Caco-2 (cell line): ENCODE results near the gene HKDC1. TPM values are rescaled to one million over a fixed set of nuclear protein-coding genes. Genes with fewer than 3 reads are reported as not detected.

Source experiments
- BruUV-seq: library from RNA; stranded (reverse); fragments of 400-500 nt; replicated peaks from 2 replicates; lab custom pipeline; 2021; lab: Mats Ljungman, UMichigan
- CTCF ChIA-PET: fragments of 300-600 bp; sonication (Branson Sonifier 250); formaldehyde crosslinking; loops from one replicate; lab custom pipeline; 2022; ENCODE audit warnings: antibody characterized with exemption; lab: Charles Lee
- POLR2A ChIA-PET: fragments of 300-600 bp; sonication (Branson Sonifier 250); formaldehyde crosslinking; loops from one replicate; lab custom pipeline; 2022; ENCODE audit warnings: antibody characterized with exemption; lab: Charles Lee
- DNase-seq, 2 experiments: peaks; one replicate each; pipeline versions ENCODE4 v3.0.0 to v3.0.0-alpha.2; 2020 to 2022
- H3K27me3 ChIP-seq: replicated peaks from 2 replicates; pipeline ENCODE4 v1.6.0; 2011; ENCODE audit warnings: low read length; ENCODE audit not compliant: control insufficient read depth, insufficient read depth
- H3K36me3 ChIP-seq: 2 replicates; pipeline ENCODE4 v1.5.1; 2011; ENCODE audit warnings: low read length; ENCODE audit not compliant: control insufficient read depth, insufficient read depth
- H3K4me1 ChIP-seq: fragments of 250-450 bp; sonication (Bioruptor Pico); 2 replicates; pipeline ENCODE4 v1.5.1; 2020; ENCODE audit warnings: mild to moderate bottlenecking
- H3K4me3 ChIP-seq: 2 replicates; pipeline ENCODE4 v1.5.1; 2011; ENCODE audit warnings: low read depth, mild to moderate bottlenecking, control low read depth, low read length
- H3K9me3 ChIP-seq: fragments of 250-450 bp; sonication (Bioruptor Pico); 2 replicates; pipeline ENCODE4 v1.5.1; 2020; ENCODE audit warnings: mild to moderate bottlenecking, moderate library complexity
- H3K27ac Mint-ChIP-seq: one replicate; pipeline ENCODE4 v1.8.0; 2022; ENCODE audit warnings: mixed read lengths; ENCODE audit not compliant: unreplicated experiment
- H3K27me3 Mint-ChIP-seq: one replicate; pipeline ENCODE4 v1.8.0; 2022; ENCODE audit warnings: mixed read lengths; ENCODE audit not compliant: insufficient read depth, unreplicated experiment
- H3K36me3 Mint-ChIP-seq: one replicate; pipeline ENCODE4 v1.8.0; 2022; ENCODE audit warnings: mild to moderate bottlenecking, mixed read lengths; ENCODE audit not compliant: insufficient read depth, unreplicated experiment
- H3K4me1 Mint-ChIP-seq: one replicate; pipeline ENCODE4 v1.8.0; 2022; ENCODE audit warnings: low read depth, mixed read lengths; ENCODE audit not compliant: unreplicated experiment
- H3K4me3 Mint-ChIP-seq: one replicate; pipeline ENCODE4 v1.8.0; 2022; ENCODE audit warnings: mild to moderate bottlenecking, moderate library complexity, mixed read lengths; ENCODE audit not compliant: unreplicated experiment
- H3K9me3 Mint-ChIP-seq: one replicate; pipeline ENCODE4 v1.8.0; 2022; ENCODE audit warnings: mixed read lengths; ENCODE audit not compliant: unreplicated experiment
- intact Hi-C: fragments of 100-400 bp; cut with micrococcal nuclease; formaldehyde crosslinking; loops from one replicate; pipeline ENCODE4 v1.10.0; 2022; ENCODE audit not compliant: unreplicated experiment
- total RNA-seq: library from RNA; stranded (reverse); gene quantifications from 2 replicates; pipeline ENCODE4 v1.2.3, GENCODE V29; 2022
- TF ChIP-seq, protein P1 (sequence below), 2 experiments: fragments of 200-600 bp in 1 of 2; IDR thresholded peaks; 1 replicate in 1 of 2; 2 replicates in 1 of 2; pipeline versions ENCODE4 v1.5.1 to v1.8.0; 2011 to 2022; ENCODE audit warnings: antibody characterized with exemption in 1 of 2, control low read depth in 1 of 2, inconsistent platforms in 1 of 2, low read depth in 1 of 2, low read length in 1 of 2, mild to moderate bottlenecking in 1 of 2, moderate library complexity in 1 of 2; ENCODE audit not compliant: insufficient read depth in 1 of 2, severe bottlenecking in 1 of 2, unreplicated experiment in 1 of 2

HKDC1 gene
- total RNA-seq, 1 experiment from 2014 or later = 24.5 TPM

DNA sequence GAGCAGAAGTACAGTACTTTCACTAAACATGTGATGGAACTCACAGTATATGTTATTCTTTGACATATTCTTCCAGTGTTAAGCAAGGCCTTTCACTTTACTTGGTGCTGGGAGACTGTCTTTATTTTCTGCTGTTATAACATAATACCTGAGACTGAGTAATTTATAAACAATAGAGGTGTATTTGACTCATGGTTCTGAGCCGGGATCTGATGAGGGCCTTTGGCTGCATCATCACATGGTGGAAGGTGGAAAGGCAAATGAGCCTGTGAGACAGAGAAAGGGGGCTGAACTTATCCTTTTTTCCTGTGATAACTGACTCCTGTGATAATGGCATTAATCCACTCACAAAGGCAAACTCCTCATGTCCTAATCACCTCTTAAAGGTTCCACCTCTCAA is 38.7 kb upstream of the HKDC1 start:
- peaks cover 35% of the 10 kb centered on the region for H3K36me3 Mint-ChIP-seq
- CTCF ChIA-PET = no interaction called here
- H3K9me3 Mint-ChIP-seq = no peaks in the 10 kb centered on the region
- H3K4me3 Mint-ChIP-seq = peak overlapping the region; percentile 79
- DNase-seq = no peak
- H3K4me1 Mint-ChIP-seq = peaks cover 15% of the 10 kb centered on the region
- H3K27me3 Mint-ChIP-seq = no peaks in the 10 kb centered on the region
- TF ChIP-seq, protein P1, sequence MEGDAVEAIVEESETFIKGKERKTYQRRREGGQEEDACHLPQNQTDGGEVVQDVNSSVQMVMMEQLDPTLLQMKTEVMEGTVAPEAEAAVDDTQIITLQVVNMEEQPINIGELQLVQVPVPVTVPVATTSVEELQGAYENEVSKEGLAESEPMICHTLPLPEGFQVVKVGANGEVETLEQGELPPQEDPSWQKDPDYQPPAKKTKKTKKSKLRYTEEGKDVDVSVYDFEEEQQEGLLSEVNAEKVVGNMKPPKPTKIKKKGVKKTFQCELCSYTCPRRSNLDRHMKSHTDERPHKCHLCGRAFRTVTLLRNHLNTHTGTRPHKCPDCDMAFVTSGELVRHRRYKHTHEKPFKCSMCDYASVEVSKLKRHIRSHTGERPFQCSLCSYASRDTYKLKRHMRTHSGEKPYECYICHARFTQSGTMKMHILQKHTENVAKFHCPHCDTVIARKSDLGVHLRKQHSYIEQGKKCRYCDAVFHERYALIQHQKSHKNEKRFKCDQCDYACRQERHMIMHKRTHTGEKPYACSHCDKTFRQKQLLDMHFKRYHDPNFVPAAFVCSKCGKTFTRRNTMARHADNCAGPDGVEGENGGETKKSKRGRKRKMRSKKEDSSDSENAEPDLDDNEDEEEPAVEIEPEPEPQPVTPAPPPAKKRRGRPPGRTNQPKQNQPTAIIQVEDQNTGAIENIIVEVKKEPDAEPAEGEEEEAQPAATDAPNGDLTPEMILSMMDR (IDR thresholded peaks at IDR 0.05; ENCODE audit: insufficient read depth in 1 of 2, low read depth in 1 of 2, low read length in 1 of 2, severe bottlenecking in 1 of 2, unreplicated experiment in 1 of 2) = no peak
- POLR2A ChIA-PET = no interaction called here
- no peaks in the 10 kb centered on the region for H3K27me3 ChIP-seq
- H3K4me3 ChIP-seq = peak overlapping the region; percentile 94
- no peaks in the 10 kb centered on the region for H3K9me3 ChIP-seq
- intact Hi-C loops = no loop called here
- peaks cover 3% of the 10 kb centered on the region; the same call in 1 of the 2 replicates for H3K36me3 ChIP-seq
- H3K27ac Mint-ChIP-seq = peak overlapping the region; percentile 100
- no TSS peak for BruUV-seq
- H3K4me1 ChIP-seq = no peaks in the 10 kb centered on the region

DNA sequence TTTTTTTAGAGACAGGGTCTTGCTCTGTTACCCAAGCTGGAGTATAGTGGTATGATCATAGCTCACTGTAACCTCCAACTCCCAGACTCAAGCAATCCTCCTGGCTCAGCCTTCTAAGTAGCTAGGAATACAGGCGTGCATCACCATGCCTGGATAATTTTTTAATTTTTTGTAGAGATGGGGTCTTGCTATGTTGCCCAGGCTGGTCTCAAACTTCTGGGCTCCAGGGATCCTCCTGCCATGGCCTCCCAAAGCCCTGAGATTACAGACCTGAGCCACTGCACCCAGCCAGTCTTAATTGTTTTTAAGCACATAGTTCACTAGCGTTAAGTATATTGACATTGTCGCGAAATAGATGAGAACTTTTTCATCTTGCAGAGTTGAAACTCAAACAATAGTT is 38.1 kb upstream of the HKDC1 start:
- BruUV-seq = no TSS peak
- CTCF ChIA-PET = no interaction called here
- intact Hi-C loops = no loop called here
- POLR2A ChIA-PET = no interaction called here
- TF ChIP-seq, protein P1 (IDR thresholded peaks at IDR 0.05; ENCODE audit: insufficient read depth in 1 of 2, low read depth in 1 of 2, low read length in 1 of 2, severe bottlenecking in 1 of 2, unreplicated experiment in 1 of 2) = no peak
- Histone ChIP-seq H3K9me3 (no peaks in the 10 kb centered on the region), H3K27me3 (no peaks in the 10 kb centered on the region), H3K36me3 (peaks cover 3% of the 10 kb centered on the region; the same call in 1 of the 2 replicates), H3K4me1 (no peaks in the 10 kb centered on the region), H3K4me3 (no peak overlapping the region)
- Mint-ChIP-seq H3K27me3 (no peaks in the 10 kb centered on the region), H3K4me1 (peaks cover 15% of the 10 kb centered on the region), H3K27ac (no peak overlapping the region), H3K36me3 (peaks cover 41% of the 10 kb centered on the region), H3K4me3 (no peak overlapping the region), H3K9me3 (no peaks in the 10 kb centered on the region)
- no peak for DNase-seq

DNA sequence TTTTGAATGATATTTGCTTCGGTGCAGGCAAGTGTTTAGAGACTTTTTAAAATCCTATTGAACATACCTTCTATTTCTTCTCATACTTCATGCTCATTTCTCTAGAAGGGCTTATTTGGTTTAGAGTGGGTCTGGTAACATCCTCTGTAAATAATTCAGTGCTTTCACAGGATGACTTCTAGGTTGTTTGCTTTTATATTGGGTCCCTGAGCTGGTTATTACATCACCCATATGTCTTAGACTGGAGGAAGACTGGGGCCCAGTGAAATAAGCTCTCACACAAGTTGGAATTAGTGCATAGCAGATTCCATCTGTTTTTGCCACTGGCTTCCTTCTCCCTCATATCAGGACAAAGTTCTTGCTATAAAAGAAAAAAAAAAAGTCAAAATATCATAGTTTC is 33.6 kb upstream of the HKDC1 start:
- Mint-ChIP-seq H3K4me3 (no peak overlapping the region), H3K27me3 (no peaks in the 10 kb centered on the region), H3K9me3 (no peaks in the 10 kb centered on the region), H3K36me3 (peaks cover 67% of the 10 kb centered on the region), H3K27ac (no peak overlapping the region), H3K4me1 (no peaks in the 10 kb centered on the region)
- H3K27me3 ChIP-seq = no peaks in the 10 kb centered on the region
- H3K9me3 ChIP-seq = no peaks in the 10 kb centered on the region
- POLR2A ChIA-PET = no interaction called here
- BruUV-seq = no TSS peak
- DNase-seq = no peak
- no peak overlapping the region for H3K4me3 ChIP-seq
- TF ChIP-seq, protein P1 (IDR thresholded peaks at IDR 0.05; ENCODE audit: insufficient read depth in 1 of 2, low read depth in 1 of 2, low read length in 1 of 2, severe bottlenecking in 1 of 2, unreplicated experiment in 1 of 2) = no peak
- CTCF ChIA-PET = interaction anchor here (0.7 kb wide), 1 partner anchor 263 kb away, joined by 3 read pairs; no protein-coding TSS in a partner anchor
- H3K36me3 ChIP-seq = peaks cover 8% of the 10 kb centered on the region
- intact Hi-C loops = no loop called here
- no peaks in the 10 kb centered on the region for H3K4me1 ChIP-seq
